ENCODE results near the gene CPNE4. TPM values are rescaled to one million over a fixed set of nuclear protein-coding genes. Genes with fewer than 3 reads are reported as not detected.

The CPNE4 gene
- total RNA-seq, 1 donor from 2014 or later = 2.7 TPM

GRCh38 chr3:131756405-131756804 lies 278.4 kb downstream of the CPNE4 start:
- no peak for DNase-seq
- Mint-ChIP-seq H3K36me3 (ENCODE audit: unreplicated experiment) (no peaks in the 10 kb centered on the region), H3K27ac (ENCODE audit: unreplicated experiment) (no peak overlapping the region), H3K4me1 (ENCODE audit: low read depth, unreplicated experiment) (no peaks in the 10 kb centered on the region), H3K9me3 (ENCODE audit: unreplicated experiment) (no peaks in the 10 kb centered on the region), H3K4me3 (ENCODE audit: unreplicated experiment) (no peak overlapping the region), H3K27me3 (ENCODE audit: unreplicated experiment) (no peaks in the 10 kb centered on the region)
- no peak for TF ChIP-seq CTCF (IDR thresholded peaks at IDR 0.05; ENCODE audit: partially characterized antibody, unreplicated experiment)

- H3K36me3 Mint-ChIP-seq (ENCODE audit: unreplicated experiment) = no peaks in the 10 kb centered on the region
- DNase-seq = no peak
- no peak overlapping the region for H3K4me3 Mint-ChIP-seq (ENCODE audit: unreplicated experiment)
- no peak overlapping the region for H3K27ac Mint-ChIP-seq (ENCODE audit: unreplicated experiment)
- no peaks in the 10 kb centered on the region for H3K9me3 Mint-ChIP-seq (ENCODE audit: unreplicated experiment)
- TF ChIP-seq CTCF (IDR thresholded peaks at IDR 0.05; ENCODE audit: partially characterized antibody, unreplicated experiment) = no peak
- no peaks in the 10 kb centered on the region for H3K27me3 Mint-ChIP-seq (ENCODE audit: unreplicated experiment)
- H3K4me1 Mint-ChIP-seq (ENCODE audit: low read depth, unreplicated experiment) = no peaks in the 10 kb centered on the region
Measured at GRCh38 chr3:131755380-131755779, 279.4 kb downstream of the CPNE4 start.

- Mint-ChIP-seq H3K27ac (ENCODE audit: unreplicated experiment) (no peak overlapping the region), H3K4me1 (ENCODE audit: low read depth, unreplicated experiment) (no peaks in the 10 kb centered on the region), H3K27me3 (ENCODE audit: unreplicated experiment) (no peaks in the 10 kb centered on the region), H3K4me3 (ENCODE audit: unreplicated experiment) (no peak overlapping the region), H3K9me3 (ENCODE audit: unreplicated experiment) (no peaks in the 10 kb centered on the region), H3K36me3 (ENCODE audit: unreplicated experiment) (no peaks in the 10 kb centered on the region)
- DNase-seq = no peak
- TF ChIP-seq CTCF (IDR thresholded peaks at IDR 0.05; ENCODE audit: partially characterized antibody, unreplicated experiment) = peak; percentile 45
Measured at GRCh38 chr3:131750256-131750655, 284.6 kb downstream of the CPNE4 start.

GRCh38 chr3:131749826-131750225 lies 285.0 kb downstream of the CPNE4 start:
- no peak for DNase-seq
- H3K27ac Mint-ChIP-seq (ENCODE audit: unreplicated experiment) = no peak overlapping the region
- H3K9me3 Mint-ChIP-seq (ENCODE audit: unreplicated experiment) = peaks cover 2% of the 10 kb centered on the region
- H3K27me3 Mint-ChIP-seq (ENCODE audit: unreplicated experiment) = no peaks in the 10 kb centered on the region
- no peaks in the 10 kb centered on the region for H3K4me1 Mint-ChIP-seq (ENCODE audit: low read depth, unreplicated experiment)
- H3K4me3 Mint-ChIP-seq (ENCODE audit: unreplicated experiment) = no peak overlapping the region
- H3K36me3 Mint-ChIP-seq (ENCODE audit: unreplicated experiment) = no peaks in the 10 kb centered on the region
- no peak for TF ChIP-seq CTCF (IDR thresholded peaks at IDR 0.05; ENCODE audit: partially characterized antibody, unreplicated experiment)

GRCh38 chr3:131747466-131747865 lies 287.3 kb downstream of the CPNE4 start:
- Mint-ChIP-seq H3K9me3 (ENCODE audit: unreplicated experiment) (peaks cover 2% of the 10 kb centered on the region), H3K36me3 (ENCODE audit: unreplicated experiment) (no peaks in the 10 kb centered on the region), H3K27ac (ENCODE audit: unreplicated experiment) (no peak overlapping the region), H3K4me1 (ENCODE audit: low read depth, unreplicated experiment) (no peaks in the 10 kb centered on the region), H3K27me3 (ENCODE audit: unreplicated experiment) (no peaks in the 10 kb centered on the region), H3K4me3 (ENCODE audit: unreplicated experiment) (no peak overlapping the region)
- no peak for DNase-seq
- TF ChIP-seq CTCF (IDR thresholded peaks at IDR 0.05; ENCODE audit: partially characterized antibody, unreplicated experiment) = no peak

Data from glutamatergic neuron (in vitro differentiated cells).